HG02884 (cell line): ENCODE data around the gene SSBP3.

ENCODE experiments used
- ATAC-seq: cut with Tn5 transposase; IDR thresholded peaks from one replicate; pipeline ENCODE4 v1.9.1; 2021; ENCODE audit warnings: mild to moderate bottlenecking, moderate library complexity; ENCODE audit not compliant: unreplicated experiment

The SSBP3 gene

GRCh38 chr1:54199151-54199764 lies 206.9 kb downstream of the SSBP3 start:
- no peak for ATAC-seq

GRCh38 chr1:54193453-54193852 lies 212.7 kb downstream of the SSBP3 start:
- ATAC-seq = no peak

- ATAC-seq = no peak
Measured at GRCh38 chr1:54191525-54191924, 214.7 kb downstream of the SSBP3 start.

- no peak for ATAC-seq
Measured at GRCh38 chr1:54190526-54190925, 215.7 kb downstream of the SSBP3 start.

GRCh38 chr1:54188291-54188690 lies 217.9 kb downstream of the SSBP3 start:
- no peak for ATAC-seq

GRCh38 chr1:54186056-54186455 lies 220.1 kb downstream of the SSBP3 start:
- no peak for ATAC-seq

- ATAC-seq = no peak
Measured at GRCh38 chr1:54180701-54181360, 225.4 kb downstream of the SSBP3 start.

GRCh38 chr1:54178296-54179070 lies 227.7 kb downstream of the SSBP3 start:
- no peak for ATAC-seq

- ATAC-seq = no peak
Measured at GRCh38 chr1:54177726-54178125, 228.5 kb downstream of the SSBP3 start.

- ATAC-seq = no peak
Measured at GRCh38 chr1:54176621-54177327, 229.4 kb downstream of the SSBP3 start.
